Neutrophil (primary cell): ENCODE results near the gene RPL7A.
"Not testable (repeated sequence)": the region's sequence is repeated elsewhere in the genome, so short reads cannot be mapped to it uniquely, and the experiment has no call there.

ENCODE experiments used
- H3K27ac ChIP-seq: fragments of 200-600 bp; sonication (generic); 2 replicates; pipeline ENCODE4 v1.5.1; 2016; ENCODE audit warnings: mild to moderate bottlenecking, moderate library complexity
- H3K27me3 ChIP-seq: fragments of 200-600 bp; sonication (generic); 2 replicates; pipeline ENCODE4 v1.6.0; 2016; ENCODE audit warnings: mild to moderate bottlenecking
- H3K36me3 ChIP-seq: fragments of 200-600 bp; sonication (generic); 2 replicates; pipeline ENCODE4 v1.5.1; 2017
- H3K4me1 ChIP-seq, 2 experiments: fragments of 200-600 bp in 1 of 2; sonication (generic) in 1 of 2; 1 replicate in 1 of 2; 2 replicates in 1 of 2; pipeline versions ENCODE4 v1.5.1 to v1.6.1; 2013 to 2016; ENCODE audit warnings: low read depth in 1 of 2, low read length in 1 of 2, mild to moderate bottlenecking in 1 of 2, moderate library complexity in 1 of 2; ENCODE audit not compliant: control insufficient read depth in 1 of 2, insufficient read depth in 1 of 2
- H3K4me3 ChIP-seq, 2 experiments: fragments of 200-600 bp in 1 of 2; sonication (generic) in 1 of 2; 1 replicate in 1 of 2; 2 replicates in 1 of 2; pipeline ENCODE4 v1.5.1; 2013 to 2016; ENCODE audit warnings: low read depth in 1 of 2, low read length in 1 of 2, mild to moderate bottlenecking in 1 of 2, moderate library complexity in 1 of 2
- H3K9me3 ChIP-seq: fragments of 200-600 bp; sonication (generic); 2 replicates; pipeline ENCODE4 v1.5.1; 2016
- TF ChIP-seq, protein P1 (sequence below): fragments of 200-600 bp; sonication (generic); IDR thresholded peaks from 2 replicates; pipeline ENCODE4 v1.5.1; 2016; ENCODE audit warnings: antibody characterized with exemption

RPL7A gene

GRCh38 chr9:133315997-133316396 is 32.0 kb upstream of the RPL7A start:
- Histone ChIP-seq H3K27ac (no peak overlapping the region), H3K27me3 (no peaks in the 10 kb centered on the region), H3K36me3 (no peaks in the 10 kb centered on the region), H3K9me3 (no peaks in the 10 kb centered on the region), H3K4me3 (no peak overlapping the region), H3K4me1 (no peaks in the 10 kb centered on the region)
- TF ChIP-seq, protein P1, sequence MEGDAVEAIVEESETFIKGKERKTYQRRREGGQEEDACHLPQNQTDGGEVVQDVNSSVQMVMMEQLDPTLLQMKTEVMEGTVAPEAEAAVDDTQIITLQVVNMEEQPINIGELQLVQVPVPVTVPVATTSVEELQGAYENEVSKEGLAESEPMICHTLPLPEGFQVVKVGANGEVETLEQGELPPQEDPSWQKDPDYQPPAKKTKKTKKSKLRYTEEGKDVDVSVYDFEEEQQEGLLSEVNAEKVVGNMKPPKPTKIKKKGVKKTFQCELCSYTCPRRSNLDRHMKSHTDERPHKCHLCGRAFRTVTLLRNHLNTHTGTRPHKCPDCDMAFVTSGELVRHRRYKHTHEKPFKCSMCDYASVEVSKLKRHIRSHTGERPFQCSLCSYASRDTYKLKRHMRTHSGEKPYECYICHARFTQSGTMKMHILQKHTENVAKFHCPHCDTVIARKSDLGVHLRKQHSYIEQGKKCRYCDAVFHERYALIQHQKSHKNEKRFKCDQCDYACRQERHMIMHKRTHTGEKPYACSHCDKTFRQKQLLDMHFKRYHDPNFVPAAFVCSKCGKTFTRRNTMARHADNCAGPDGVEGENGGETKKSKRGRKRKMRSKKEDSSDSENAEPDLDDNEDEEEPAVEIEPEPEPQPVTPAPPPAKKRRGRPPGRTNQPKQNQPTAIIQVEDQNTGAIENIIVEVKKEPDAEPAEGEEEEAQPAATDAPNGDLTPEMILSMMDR: no peak

GRCh38 chr9:133317551-133317950 is 30.5 kb upstream of the RPL7A start:
- not testable (repeated sequence) for H3K4me3 ChIP-seq, H3K9me3 ChIP-seq, H3K36me3 ChIP-seq, H3K4me1 ChIP-seq, H3K27me3 ChIP-seq, H3K27ac ChIP-seq

DNA sequence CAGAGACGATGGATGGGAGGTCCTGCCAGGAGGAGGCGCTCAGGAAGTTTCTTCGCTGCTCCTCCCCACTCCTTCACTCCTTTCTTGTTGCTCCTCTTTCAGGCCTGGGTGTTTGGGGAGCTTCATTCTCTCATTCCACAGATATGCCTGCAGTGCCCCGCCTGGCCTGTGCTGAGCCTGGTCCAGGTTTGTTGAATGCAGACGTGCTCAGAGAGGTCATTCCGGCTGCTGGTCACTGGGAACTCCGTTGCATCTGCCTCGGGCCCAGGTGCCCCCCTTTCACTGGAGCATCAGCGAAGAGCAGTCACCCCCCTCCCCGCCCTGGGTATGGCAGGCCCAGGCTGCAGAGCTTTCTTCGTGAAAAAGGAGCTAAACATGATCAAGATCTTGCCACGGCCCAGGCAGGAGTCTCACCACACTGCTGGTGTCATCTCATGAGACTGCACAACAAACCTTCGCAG is 27.6 kb upstream of the RPL7A start:
- Histone ChIP-seq H3K4me1 (no peaks in the 10 kb centered on the region), H3K4me3 (no peak overlapping the region), H3K27me3 (peaks cover 12% of the 10 kb centered on the region), H3K27ac (no peak overlapping the region), H3K36me3 (no peaks in the 10 kb centered on the region), H3K9me3 (no peaks in the 10 kb centered on the region)
- TF ChIP-seq, protein P1: no peak

GRCh38 chr9:133321411-133321935 is 26.5 kb upstream of the RPL7A start:
- H3K4me1 ChIP-seq: no peaks in the 10 kb centered on the region
- TF ChIP-seq, protein P1: no peak
- no peaks in the 10 kb centered on the region for H3K9me3 ChIP-seq
- H3K4me3 ChIP-seq: no peak overlapping the region
- H3K27me3 ChIP-seq: peaks cover 12% of the 10 kb centered on the region
- H3K36me3 ChIP-seq: no peaks in the 10 kb centered on the region
- H3K27ac ChIP-seq: no peak overlapping the region

- H3K4me1 ChIP-seq: no peaks in the 10 kb centered on the region
- no peaks in the 10 kb centered on the region for H3K36me3 ChIP-seq
- no peaks in the 10 kb centered on the region for H3K9me3 ChIP-seq
- no peak overlapping the region for H3K4me3 ChIP-seq
- TF ChIP-seq, protein P1: no peak
- no peak overlapping the region for H3K27ac ChIP-seq
- peaks cover 12% of the 10 kb centered on the region for H3K27me3 ChIP-seq
Observed at GRCh38 chr9:133322701-133323100, 25.3 kb upstream of the RPL7A start.

GRCh38 chr9:133323211-133323610 is 24.8 kb upstream of the RPL7A start:
- Histone ChIP-seq H3K27me3 (peaks cover 12% of the 10 kb centered on the region), H3K4me1 (no peaks in the 10 kb centered on the region), H3K36me3 (no peaks in the 10 kb centered on the region), H3K4me3 (no peak overlapping the region), H3K27ac (no peak overlapping the region), H3K9me3 (no peaks in the 10 kb centered on the region)
- TF ChIP-seq, protein P1: no peak
